HG02870 (cell line): ENCODE results near the gene GOSR1.
"Not testable (repeated sequence)": the region's sequence is repeated elsewhere in the genome, so short reads cannot be mapped to it uniquely, and the experiment has no call there.

Source experiments
- ATAC-seq: cut with Tn5 transposase; IDR thresholded peaks from one replicate; pipeline ENCODE4 v1.9.1; 2021; ENCODE audit warnings: mild to moderate bottlenecking, moderate library complexity; ENCODE audit not compliant: unreplicated experiment

GOSR1 gene

GRCh38 chr17:30560117-30561026 is 83.2 kb downstream of the GOSR1 start:
- not testable (repeated sequence) for ATAC-seq

GRCh38 chr17:30561766-30562165 is 84.6 kb downstream of the GOSR1 start:
- not testable (repeated sequence) for ATAC-seq

GRCh38 chr17:30563131-30563904 is 86.1 kb downstream of the GOSR1 start:
- ATAC-seq = not testable (repeated sequence)

- not testable (repeated sequence) for ATAC-seq
Observed at GRCh38 chr17:30563905-30564390, 86.7 kb downstream of the GOSR1 start.

- ATAC-seq = not testable (repeated sequence)
Observed at GRCh38 chr17:30564422-30565072, 87.3 kb downstream of the GOSR1 start.

GRCh38 chr17:30565073-30565935 is 88.1 kb downstream of the GOSR1 start:
- ATAC-seq = no peak

- ATAC-seq = not testable (repeated sequence)
Observed at GRCh38 chr17:30566104-30566503, 88.9 kb downstream of the GOSR1 start.

GRCh38 chr17:30566516-30567225 is 89.5 kb downstream of the GOSR1 start:
- ATAC-seq = not testable (repeated sequence)

- no peak for ATAC-seq
Observed at GRCh38 chr17:30567231-30568116, 90.3 kb downstream of the GOSR1 start.

- ATAC-seq = no peak
Observed at GRCh38 chr17:30568117-30568430, 90.9 kb downstream of the GOSR1 start.

GRCh38 chr17:30569531-30570175 is 92.4 kb downstream of the GOSR1 start:
- ATAC-seq = not testable (repeated sequence)

GRCh38 chr17:30570191-30570590 is 93.0 kb downstream of the GOSR1 start:
- no peak for ATAC-seq

- ATAC-seq = no peak
Observed at GRCh38 chr17:30570596-30571265, 93.5 kb downstream of the GOSR1 start.

GRCh38 chr17:30571404-30571803 is 94.2 kb downstream of the GOSR1 start:
- not testable (repeated sequence) for ATAC-seq

GRCh38 chr17:30571921-30572320 is 94.7 kb downstream of the GOSR1 start:
- no peak for ATAC-seq

GRCh38 chr17:30572651-30573554 is 95.7 kb downstream of the GOSR1 start:
- ATAC-seq = not testable (repeated sequence)
